CD4-positive, alpha-beta T cell treated with Interleukin-15 for 1 hour (primary cell): ENCODE results near the gene CACTIN.
A peak's percentile ranks its signal among the peaks of the same experiment; 100 is the strongest.
"Not testable (repeated sequence)": the region's sequence is repeated elsewhere in the genome, so short reads cannot be mapped to it uniquely, and the experiment has no call there.

Experiments
- DNase-seq: peaks from one replicate; pipeline ENCODE4 v3.0.0-alpha.2; 2020

Gene CACTIN

DNA sequence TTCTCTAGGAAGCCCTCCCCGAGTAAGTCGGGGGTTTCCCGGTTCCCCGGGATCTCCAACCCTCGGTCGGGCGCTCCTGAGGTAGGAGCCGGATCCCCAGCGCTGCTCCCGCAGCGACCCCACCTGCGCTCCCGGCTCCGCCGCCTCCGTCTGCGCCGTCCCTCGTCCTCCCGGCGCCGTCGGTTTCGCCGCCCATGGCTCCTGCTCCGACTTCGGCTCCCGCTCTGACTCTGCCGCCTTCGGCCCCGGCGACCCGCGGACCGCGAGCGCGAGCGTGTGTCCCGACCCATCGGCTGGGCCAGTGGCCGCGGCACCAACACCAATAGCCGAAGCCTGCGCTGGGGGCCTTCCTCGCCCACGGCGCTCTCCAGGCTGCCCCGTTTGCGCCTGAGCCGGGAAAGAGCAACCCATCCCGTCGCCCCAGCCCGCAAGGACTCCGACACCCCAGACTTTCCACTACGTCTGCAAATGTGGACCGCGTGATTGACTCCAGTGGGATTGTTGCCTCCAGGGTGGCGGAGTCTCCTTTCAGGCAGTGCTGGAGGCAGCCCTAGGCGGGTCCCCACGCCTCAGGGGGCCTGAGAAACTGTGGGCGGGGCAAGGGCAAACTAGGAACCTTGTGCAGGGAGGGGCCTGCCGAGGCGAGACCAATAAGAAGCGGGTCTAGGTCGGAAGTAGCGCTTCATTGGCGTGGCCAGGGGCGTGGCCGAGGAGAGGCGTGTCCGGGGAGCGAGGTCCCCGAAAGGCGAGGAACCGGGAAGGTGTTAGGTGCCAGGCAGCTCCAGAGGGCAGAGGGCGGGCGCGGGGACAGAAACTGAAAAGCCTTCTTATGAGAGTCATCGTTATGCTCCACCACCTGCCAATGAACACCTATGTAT lies at the start of gene CACTIN:
CACTIN (minus strand) TSS at position 318 of the 878 bp plus-strand sequence; CDS start at position 290, 28 bp downstream.
- peak; percentile 98 for DNase-seq

DNA sequence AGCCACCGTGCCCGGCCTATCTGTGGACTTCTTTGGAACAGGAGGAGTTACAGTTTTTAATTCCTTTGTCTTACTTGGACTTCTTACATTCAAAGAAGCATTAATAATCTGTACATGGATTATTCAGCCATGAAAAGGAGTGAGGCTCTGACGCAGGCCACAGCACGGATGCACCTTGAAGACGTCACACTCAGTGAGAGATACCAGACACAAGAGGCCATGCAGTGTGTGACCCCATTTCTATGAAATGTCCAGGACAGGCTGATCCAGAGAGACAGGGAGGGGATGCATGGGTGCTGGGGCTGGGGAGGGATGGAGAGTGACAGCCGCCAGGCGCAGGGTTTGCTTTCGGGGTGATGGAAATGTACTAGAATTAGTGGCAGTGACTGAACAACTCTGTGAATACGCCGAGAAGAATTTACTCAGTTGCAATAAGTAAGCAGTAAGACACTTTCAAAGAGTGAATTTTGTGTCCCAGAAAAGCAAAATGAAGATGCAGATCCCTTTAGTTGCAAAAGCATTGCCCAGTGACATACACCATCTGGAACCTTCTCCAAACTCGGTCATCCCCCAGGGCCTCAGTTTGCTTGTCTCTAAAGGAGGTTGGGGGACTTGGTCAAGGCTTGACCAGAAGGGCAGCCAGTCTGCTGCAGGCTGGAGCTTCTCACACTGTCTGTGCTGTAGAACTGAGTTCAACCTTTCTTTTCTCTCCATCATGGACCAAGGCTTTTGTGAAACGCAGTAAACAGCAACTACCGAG lies 48.4 kb upstream of the CACTIN start:
- DNase-seq = no peak

DNA sequence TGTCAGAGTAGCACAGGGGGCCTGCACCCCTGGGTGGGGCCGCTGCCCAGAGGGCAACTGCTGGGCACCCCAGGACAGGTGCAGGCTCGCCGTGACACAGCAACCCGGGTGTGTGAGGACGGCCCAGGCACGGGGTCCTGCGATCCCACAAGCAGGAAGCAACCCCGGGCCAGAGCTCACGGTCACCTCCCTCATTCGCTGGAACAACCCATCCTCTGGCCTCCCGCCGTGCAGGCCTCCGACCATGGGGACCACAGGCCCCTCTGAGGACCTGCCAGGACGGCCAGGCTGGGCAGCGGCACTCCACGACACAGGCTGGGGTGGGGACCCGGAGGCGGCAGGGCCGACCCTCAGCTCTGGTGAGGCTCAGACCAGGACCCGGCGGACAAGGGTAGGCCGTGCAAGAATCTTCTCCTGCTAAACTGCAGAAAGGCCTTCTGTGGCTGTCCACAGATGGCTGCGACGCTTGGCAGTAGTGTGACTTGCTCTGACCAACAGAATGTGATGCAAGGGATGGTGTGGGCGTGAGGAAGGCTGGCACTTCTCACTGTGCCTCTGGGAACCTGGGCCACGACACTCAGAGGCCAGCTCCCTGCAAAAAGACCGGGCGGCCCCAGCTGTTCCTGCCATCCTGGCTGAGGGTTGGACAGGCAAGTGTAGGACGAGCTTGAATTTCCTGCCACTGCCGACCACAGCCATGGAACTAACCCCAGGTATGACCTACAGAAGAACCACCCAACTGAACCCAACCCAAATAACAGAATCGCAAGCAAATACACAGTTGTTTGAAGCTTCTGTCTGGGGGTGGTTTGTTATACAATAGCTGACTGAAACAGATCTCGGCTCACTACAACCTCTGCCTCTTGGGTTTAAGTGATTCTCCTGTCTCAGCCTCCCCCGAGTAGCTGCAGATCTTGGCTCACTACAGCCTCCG lies 47.2 kb upstream of the CACTIN start:
- no peak for DNase-seq

DNA sequence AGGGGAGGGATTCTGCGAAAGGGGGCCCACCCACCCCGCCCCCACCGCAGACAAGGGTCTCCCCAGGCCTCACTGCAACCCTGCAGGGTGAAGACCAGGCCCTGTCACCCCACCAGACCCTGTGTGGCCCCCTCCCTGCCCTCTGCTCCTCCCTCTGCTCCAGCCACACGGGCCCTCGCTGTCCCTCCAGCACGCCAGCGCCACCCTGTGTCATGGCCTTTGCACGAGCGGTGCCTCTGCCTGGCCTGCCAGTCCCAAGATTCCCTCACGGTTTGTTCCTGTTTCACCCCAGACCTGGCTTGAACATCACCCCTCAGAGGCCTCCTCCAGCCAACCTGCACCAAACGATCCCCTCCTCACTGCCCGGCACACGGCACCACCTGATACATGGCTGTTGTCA lies 46.4 kb upstream of the CACTIN start:
- no peak for DNase-seq

DNA sequence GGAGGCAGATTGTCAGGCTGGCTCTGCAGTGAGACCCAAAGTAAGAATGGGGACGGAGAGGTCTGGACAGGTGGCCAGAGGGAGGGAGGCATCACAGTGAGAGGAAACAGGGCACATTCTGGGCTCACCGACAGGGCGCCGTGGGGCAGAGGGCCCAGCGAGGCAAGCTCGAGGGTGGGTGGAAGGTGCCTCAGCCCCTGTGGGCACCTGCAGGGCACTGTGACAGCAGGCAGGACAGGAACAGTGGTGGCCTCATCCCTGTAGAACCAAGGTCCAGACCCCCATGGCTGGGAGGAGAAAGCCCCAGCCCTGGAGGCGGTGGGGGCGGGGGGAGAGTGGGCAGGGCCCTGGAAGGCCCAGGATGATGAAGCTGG lies 46.0 kb upstream of the CACTIN start:
- DNase-seq = no peak

DNA sequence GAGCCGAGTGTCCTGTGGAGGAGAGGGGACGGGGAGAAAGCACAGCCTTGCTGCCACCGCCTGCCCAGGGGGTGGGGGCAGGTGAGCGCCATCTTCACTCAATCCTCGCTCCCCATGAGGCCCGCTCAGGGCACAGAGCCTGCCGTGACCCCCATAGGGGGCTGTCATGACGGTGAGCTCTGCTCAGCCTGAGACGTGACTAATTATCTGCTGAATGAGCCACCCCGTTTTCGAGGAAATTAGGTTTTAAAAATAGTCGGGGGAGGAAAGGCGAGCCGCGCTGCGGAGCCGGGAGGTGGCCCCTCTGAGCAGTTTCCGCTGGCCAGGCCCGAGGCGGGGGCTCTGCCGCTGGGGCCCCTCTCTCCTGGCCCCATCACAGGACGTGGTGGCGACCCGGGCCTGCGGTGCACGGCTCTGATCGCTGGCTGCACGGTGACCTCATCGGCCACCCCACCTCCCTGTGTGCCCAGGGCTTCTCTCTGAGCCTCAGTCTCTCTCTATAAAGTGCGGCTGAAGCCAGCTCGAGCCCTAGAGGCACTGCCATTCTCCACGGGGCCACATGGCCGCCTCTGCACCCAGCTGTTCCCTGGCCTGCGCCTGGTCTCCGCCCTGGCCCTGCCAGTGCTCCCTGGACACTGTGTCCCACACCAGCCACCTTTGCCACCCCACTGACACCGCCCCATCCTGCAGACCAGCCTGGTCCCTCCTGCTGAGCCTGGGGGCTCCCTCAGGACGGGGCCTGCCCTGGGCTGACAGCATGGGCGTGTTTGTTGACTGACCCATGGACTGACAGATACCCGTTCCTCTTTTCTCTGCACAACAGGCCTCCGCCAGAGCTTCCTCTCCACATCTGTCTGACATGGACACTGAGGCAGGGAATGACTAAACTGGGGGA lies 45.3 kb upstream of the CACTIN start:
- DNase-seq = no peak

DNA sequence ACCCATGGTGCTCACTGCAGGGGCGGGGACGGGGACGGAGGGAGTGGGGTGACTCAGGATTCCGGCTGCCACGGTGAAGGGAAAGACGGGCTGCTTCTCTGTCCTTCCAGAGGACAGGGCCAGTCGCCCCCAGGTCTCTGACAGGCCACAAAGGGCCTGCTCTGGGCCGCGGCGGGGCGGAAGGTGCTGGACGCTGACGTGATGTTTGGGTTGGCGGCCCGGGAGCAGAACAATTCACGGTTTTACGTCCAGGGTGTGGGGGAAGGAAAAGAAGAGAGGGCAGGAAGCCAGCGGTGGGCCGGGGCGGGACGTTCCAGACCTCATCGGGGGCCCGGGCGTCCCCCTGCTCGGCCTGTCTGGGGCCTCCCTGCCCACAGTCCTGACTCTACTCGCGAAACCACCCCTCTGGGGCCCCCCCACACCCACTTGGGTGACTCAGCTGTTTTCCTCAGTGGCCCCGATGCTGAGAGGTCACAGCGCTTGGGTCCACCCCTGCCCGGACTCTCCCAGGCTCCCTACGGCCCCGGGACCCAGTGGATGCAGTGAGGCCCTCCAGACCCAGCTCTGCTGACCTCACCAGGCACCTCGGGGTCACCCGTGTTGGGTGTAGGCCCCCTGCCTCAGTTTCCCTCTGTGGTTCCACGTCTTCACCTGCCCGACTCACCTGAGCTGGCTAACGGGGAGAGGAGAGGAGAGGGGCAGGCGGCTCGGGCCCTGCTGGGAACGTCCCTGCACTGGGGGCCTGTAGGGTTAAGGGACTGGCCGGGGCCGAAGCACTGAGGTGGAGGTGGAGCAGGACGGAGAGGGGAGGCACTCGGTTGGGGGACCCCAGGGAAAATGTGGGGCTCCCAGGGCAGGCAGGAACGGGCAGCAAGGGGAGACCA lies 44.4 kb upstream of the CACTIN start:
- DNase-seq = peak; percentile 60

DNA sequence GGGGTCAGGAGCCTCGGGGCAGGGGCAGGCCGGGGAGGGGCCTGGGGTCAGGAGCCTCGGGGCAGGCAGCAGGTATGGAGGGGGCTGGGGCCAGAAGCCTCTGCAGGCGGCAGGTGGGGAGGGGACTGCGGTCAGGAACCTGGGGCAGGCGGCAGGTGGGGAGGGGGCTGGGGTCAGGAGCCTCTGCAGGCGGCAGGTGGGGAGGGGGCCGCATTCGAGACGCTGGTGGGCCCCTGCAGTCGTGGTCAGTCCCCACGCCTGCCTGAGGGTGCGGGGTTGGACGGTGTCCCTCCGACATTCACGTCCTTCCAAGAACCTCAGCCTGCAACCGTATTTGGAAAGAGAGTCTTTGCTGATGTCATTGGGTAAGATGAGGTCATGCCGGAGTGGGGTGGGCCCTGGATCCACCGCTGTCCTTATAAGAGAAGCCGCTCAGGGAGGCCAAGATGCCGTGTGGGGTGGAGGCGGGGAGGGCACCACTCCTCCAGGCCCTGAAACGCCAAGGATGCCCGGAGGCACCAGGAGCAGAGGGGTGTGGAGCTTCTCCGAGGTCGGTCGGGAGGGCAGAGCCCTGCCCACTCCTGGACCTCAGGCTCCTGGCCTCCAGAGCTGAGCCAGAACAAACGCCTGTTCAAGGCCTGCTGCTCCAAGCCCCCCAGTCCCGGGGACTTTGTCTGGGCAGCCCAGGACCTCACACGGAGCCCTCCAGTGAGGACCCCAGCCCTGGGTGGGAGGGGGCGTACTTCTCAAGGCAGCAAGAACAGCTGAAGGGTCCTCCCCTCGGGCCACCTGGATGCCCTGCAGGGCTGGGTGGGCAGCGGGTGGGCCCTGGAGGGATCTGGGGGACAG lies 43.6 kb upstream of the CACTIN start:
- DNase-seq = no peak

DNA sequence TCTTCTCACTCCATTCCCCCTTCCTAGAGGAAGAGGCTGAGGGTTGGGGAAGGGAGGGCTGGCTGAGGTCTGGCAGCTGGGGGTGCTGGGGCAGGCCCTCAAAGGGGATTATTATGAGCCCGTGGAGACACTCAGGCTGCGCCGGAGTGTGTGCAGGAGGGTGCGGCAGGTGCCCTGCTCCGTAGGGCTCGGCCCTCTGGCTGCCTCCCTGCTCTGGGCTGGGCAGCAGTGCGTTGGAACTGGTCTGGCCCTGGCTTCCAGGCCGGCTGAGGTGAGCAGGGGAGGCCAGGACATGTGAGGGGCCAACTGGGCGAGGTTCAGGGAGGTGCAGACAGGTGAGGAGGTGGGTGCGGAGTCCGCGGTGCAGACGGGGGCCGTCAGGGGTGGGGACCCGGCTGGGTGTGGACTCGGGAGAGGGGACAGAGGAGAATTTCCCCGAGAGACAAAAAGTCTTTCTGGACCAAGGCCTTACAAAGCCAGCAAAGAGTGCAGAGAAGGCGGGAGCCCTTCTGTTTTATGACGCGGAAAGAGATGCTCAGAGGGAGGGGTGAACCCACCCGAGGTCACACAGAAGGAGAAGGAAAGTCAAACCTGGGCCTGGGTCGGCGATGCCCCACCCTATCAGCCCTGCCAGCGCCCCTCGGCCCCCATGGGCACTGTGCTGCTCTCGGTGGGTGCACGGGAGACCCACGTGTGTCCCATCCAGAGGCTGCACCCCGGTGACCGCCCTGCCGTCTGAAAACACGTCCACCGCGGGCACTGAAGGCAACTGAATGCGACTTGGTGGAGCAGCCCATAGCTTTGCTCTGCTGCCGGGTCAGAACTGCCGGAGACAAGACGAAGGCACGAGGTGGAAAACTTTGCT lies 42.7 kb upstream of the CACTIN start:
- no peak for DNase-seq

DNA sequence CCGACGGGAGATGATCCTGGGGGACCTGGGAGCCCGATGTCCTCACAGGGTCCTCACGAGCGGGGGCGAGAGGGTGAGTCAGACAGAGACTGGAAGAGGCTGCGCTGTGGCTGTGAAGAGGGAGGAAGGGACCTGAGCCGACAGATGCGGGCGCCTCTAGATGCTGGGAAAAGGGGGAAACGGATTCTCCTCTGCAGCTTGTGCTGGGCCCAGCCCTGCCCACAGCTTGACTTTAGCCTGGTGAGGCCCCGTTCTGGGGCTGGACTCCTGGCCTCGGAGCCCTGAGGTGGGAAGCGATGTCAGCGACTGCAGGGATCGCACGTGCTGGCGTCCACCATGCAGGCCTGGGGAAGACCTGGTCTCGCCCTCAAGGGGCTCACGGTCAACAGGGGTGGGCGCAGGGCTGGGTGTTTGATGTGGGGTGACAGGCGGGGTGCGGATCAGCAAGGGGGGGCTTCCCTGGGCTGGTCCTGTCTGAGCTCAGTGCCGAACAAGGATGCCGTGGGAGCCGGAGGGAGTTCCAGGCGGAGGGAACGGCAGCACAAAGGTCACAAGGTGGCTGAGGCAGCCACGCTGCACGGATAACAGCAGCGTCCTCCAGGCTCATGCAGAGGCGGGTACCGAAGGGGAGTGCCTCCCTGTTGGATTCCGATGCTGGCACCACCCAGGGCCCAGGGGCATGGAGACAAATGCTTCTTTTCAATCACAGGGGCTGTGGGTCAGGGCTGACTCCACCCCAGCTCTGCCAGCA lies 41.9 kb upstream of the CACTIN start:
- DNase-seq = no peak

DNA sequence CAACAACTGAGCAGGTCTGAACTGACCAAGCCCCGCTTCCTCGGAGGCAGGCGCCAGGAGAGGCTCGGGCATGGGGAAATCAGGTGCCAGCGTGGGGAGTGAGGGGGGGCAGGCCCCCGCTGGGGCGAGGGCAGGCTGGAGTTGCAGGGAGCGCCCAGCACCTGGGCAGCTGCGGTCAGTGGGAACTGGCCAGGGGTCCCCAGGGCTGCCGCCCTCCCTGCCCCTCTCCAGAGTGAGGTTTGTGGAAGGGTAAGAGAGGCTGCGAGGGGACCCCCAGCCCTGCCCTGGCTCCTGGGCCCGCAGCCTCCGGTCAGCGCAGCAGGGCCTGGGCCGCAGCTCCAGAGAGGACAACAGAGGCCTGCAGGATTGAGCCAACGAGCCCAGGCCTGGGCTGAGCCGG lies 41.2 kb upstream of the CACTIN start:
- no peak for DNase-seq

DNA sequence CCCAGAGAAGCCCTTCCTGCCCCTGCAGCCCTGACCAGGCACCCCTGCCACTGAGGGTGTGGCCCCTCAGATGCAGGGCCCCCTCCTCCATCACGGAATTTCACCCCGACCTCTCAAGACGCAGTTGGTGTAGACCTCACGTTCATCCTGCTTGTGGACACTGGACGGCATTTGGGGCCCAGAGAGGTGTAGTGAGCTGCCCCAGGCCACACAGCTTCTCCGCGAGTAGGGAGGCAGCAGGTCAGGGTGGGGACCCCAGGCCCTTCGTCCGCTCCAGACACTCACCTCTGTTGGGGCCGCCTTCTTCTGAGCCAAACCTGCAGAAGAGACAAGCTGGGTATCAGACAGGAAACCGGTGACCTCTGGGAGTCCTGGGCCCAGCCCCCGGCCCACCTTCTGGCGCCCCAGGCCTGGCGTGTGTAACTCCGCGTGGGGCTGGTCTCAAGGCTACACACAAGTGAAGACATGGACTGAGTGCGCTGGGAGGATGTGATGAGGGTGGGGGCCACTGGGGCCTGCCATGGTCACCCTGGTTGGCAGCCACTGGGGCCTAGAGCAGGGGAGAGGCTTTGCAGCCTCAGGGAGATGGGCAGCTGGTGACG lies 40.5 kb upstream of the CACTIN start:
- DNase-seq = no peak

DNA sequence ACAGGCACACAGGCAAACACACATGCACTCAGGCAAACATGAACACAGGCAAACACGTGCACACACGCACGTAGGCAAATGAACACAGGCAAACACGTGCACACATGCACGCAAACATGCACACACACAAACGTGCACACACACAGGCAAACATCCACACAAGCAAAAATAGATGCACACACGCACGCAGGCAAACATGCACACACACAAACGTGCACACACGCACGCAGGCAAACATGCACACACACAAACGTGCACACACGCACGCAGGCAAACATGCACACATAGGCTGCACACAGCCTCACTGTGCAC lies 39.9 kb upstream of the CACTIN start:
- DNase-seq = not testable (repeated sequence)

DNA sequence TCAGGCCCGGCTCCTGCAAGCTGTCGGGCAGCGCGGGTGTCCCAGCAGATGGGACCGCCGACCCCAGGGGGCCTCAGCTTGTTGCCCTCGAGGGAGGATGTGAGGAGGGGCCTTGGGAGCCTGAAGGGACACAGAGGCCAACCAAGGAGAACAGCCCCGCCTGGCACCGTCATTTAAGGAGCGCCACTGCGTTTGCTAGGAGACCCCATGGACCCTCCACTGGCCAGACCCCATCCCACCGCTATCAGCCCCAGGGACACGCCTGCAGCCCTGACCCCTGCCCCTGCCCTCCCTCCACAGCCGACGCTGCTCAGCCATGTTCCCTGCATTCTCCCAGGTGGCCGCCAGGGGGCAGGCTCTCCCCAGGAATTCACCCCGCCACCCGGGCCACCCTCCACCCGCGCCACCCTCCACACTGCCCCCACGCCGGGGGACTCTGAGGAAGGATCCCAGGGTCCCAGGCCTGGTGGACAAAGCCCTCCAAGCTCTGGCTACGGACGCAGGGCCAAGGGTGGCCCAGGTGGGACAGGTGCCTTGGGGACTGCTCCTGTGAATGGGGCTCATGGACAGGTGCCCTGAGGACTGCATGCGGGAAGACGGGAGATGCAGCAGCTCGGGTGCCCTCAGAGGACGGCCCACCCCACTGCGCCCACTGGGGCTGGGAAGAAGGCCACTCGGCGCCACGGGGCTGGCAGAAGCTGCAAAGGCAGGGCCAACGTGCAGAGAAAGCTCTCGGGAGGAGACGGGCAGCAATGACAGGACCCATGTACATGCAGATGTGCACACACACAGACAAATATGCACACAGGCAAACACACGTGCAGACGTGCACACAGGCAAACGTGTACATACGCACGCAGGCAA lies 39.3 kb upstream of the CACTIN start:
- peak; percentile 59 for DNase-seq

DNA sequence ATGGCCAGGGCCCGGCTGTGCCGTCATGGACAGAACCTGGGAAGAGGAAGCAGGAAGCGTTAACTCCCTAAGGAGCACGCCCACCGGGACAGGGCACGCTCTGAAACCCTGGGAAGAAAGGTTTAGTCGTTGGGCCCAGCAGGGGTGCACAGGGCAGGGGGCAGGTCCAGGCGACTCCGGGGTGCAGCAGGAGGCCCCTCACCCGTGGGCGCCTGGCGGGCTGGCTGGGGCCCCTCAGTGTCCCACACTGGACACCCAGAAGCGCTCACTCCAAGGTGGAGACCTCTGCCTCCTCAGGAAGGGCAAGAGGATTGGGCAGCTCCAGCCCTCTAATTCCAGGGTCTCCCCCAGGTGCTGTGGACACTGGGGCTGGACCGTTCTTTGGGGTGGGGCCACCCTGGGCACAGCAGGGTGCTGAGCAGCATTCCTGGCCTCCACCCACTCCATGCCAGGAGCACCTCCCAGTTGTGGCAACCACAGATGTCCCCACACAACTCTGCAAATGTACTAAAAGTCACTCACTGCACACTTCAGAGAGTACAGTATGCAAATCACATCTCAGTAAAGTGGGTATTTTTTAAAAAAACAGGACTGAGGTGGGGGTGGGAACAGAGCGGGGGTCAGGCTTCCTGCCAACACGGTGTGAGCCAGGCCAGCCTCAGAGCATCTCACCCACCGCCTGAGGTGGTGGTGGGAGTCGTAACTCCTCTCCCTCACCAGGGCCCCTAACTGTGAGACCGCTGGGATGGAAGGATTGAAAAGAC lies 38.5 kb upstream of the CACTIN start:
- DNase-seq = no peak

DNA sequence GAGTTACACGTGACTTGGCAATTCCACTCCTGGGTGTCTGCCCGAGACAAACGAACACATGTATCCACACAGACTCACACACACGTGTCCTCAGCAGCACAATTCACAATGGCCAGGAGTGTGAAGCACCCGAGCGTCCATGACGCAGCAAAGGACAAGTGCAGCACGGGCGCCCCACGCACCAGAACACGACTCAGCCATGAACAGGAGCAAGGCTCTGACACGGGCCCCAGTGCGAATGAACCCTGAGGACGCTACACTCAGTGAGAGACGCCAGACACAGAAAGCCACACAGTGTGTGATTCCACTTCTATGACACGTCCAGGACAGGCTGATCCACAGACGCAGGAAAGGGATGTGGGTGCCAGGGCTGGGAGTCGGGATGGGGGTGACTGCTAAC lies 37.2 kb upstream of the CACTIN start:
- DNase-seq = no peak
